Esophagus squamous epithelium (tissue), 5 donors: Measurements from ENCODE around the gene MSI1. TPM values are rescaled to one million over a fixed set of nuclear protein-coding genes. Genes with fewer than 3 reads are reported as not detected.

Experiments
- DNase-seq: peaks from one replicate; lab custom pipeline; 2025; lab: John Stamatoyannopoulos, UW
- H3K27ac ChIP-seq, 4 donors: fragments of 200-600 bp; sonication (generic); one replicate each; pipeline ENCODE4 v1.5.1; 2016 to 2019; ENCODE audit warnings: mild to moderate bottlenecking in 1 of 4
- H3K27me3 ChIP-seq, 4 donors: fragments of 200-600 bp; sonication (generic); 1 replicate in 3 of 4; 2 replicates in 1 of 4; pipeline versions ENCODE4 v1.5.1 to v1.6.0; 2017 to 2021; ENCODE audit warnings: antibody characterized with exemption in 1 of 4
- H3K36me3 ChIP-seq, 3 donors: fragments of 200-600 bp; sonication (generic); one replicate each; pipeline ENCODE4 v1.5.1; 2016 to 2019
- H3K4me1 ChIP-seq, 3 donors: fragments of 200-600 bp; sonication (generic); one replicate each; pipeline ENCODE4 v1.5.1; 2017 to 2019
- H3K4me3 ChIP-seq, 4 donors: fragments of 200-600 bp; sonication (generic); 1 replicate in 3 of 4; 2 replicates in 1 of 4; pipeline ENCODE4 v1.5.1; 2016 to 2019; ENCODE audit warnings: mild to moderate bottlenecking in 2 of 4, moderate library complexity in 1 of 4
- H3K9me3 ChIP-seq, 3 donors: fragments of 200-600 bp; sonication (generic); one replicate each; pipeline ENCODE4 v1.5.1; 2016 to 2019
- CTCF ChIP-seq, 6 experiments: fragments of 450-650 bp in 4 of 6; fragments of 200-600 bp in 2 of 6; sonication (generic) in 2 of 6; IDR thresholded peaks; one replicate each; pipeline ENCODE4 v1.5.1; 2016 to 2019; ENCODE audit warnings: antibody characterized with exemption in 6 of 6, mild to moderate bottlenecking in 4 of 6, moderate library complexity in 4 of 6
- POLR2A ChIP-seq, 4 donors: fragments of 450-650 bp; IDR thresholded peaks; one replicate each; pipeline ENCODE4 v1.6.1; 2017; ENCODE audit warnings: antibody characterized with exemption in 4 of 4, mild to moderate bottlenecking in 4 of 4, moderate library complexity in 3 of 4
- WGBS, 2 donors: methylation state at CpG; one replicate each; pipeline ENCODE4 v1.1.5; 2018; 5-methylcytosine and 5-hydroxymethylcytosine counted together
- intact Hi-C: fragments of 100-400 bp; cut with DNase I; formaldehyde crosslinking; loops from one replicate; pipeline ENCODE4 v1.15.0; 2022
- total RNA-seq, 4 donors: library from RNA; depleted of rRNA; stranded (reverse); fragments of >200 nt; gene quantifications; one replicate each; pipeline ENCODE4 v1.1.0, GENCODE V29; 2016
- donor health status: DM: yes; HTN: yes; CAD: no.

The MSI1 gene
- total RNA-seq, 4 donors from 2014 or later, result 0.09 to 0.19 TPM; not detected in 2

- Histone ChIP-seq H3K27ac (no peak overlapping the region), H3K4me3 (no peak overlapping the region), H3K36me3 (no peaks in the 10 kb centered on the region), H3K9me3 (no peaks in the 10 kb centered on the region), H3K27me3 (peaks cover 0 to 39% (median 0%) of the 10 kb centered on the region in 4 donors), H3K4me1 (peaks cover under 1 to 22% (median 9%) of the 10 kb centered on the region in 3 donors)
- WGBS, 2 donors, result 84 to 97% methylated on average over 7 to 12 of the region's 14 CpGs
- no peak for DNase-seq
- intact Hi-C loops, result no loop called here
- TF ChIP-seq POLR2A (IDR thresholded peaks at IDR 0.05) (no peak), CTCF (IDR thresholded peaks at IDR 0.05) (no peak)
Observed at GRCh38 chr12:120362516-120363273, 6.3 kb downstream of the MSI1 start.

DNA sequence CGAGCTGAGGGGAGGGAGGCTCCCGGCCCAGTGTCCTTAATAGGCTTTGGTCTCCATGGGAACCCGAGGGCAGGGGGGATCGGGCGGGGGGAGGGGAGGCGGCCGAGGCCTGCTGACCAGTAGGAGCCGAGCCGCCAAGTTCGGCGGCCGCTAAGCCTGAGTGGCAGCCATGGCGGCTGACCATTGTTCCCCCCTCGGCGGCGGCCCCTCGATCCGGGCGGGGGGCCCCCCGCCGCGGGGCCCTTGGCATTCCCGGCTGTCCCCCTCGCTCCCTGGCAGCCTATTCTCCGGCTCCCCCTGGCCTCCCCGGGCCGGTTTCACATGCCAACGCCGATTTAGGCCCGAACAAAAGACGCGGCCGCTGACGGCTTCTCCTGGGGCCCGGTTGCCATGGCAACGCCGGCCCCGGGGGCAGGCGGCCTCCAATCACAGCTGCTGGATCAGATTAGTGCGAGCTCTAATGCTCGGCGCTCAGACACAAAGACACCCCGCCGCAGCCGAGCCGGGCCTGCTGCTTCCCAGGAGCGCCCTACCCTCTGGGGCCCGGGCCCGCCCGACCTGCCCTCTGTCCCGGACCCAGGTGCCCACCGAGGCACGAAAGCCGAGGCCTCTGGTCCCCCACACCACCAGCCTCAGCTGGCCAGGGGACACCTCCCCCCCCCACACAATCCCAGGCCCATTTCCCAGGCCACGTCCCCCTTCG is 7.3 kb downstream of the MSI1 start:
- DNase-seq, result no peak
- peaks cover 0 to 19% (median 9%) of the 10 kb centered on the region in 3 donors for H3K4me1 ChIP-seq
- peak overlapping the region in 3 of 4 donors; percentile 2 to 55 (median 21) for H3K27ac ChIP-seq
- H3K27me3 ChIP-seq, result peaks cover 0 to 28% (median 0%) of the 10 kb centered on the region in 4 donors
- no peaks in the 10 kb centered on the region for H3K36me3 ChIP-seq
- H3K9me3 ChIP-seq, result no peaks in the 10 kb centered on the region
- peak overlapping the region in 3 of 4 donors; percentile 31 to 60 (median 47) for H3K4me3 ChIP-seq
- intact Hi-C loops, result no loop called here
- 0 to 5% methylated on average over 1 to 7 of the region's 56 CpGs for WGBS, 2 donors
- TF ChIP-seq CTCF (IDR thresholded peaks at IDR 0.05), result no peak
- TF ChIP-seq POLR2A (IDR thresholded peaks at IDR 0.05), result no peak

DNA sequence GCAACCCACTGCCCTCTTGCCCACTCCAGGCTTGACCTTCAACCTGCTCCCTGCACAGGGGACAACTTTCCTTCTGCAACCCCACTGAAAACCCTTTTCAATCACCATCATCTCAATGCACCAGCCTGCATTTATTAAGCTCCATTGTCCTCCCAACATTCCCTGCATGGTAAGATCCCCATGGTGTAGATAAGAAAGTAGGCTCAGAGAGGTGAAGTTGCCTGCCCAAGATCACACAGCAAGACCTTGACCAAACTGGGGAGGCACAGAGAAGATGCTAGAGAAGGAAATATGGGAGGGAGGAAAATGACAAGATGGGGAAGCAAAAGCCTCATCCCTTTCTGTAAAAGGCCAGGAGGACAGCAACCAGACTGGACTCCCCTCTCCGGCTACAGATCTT is 9.8 kb downstream of the MSI1 start:
- Histone ChIP-seq H3K4me3 (no peak overlapping the region), H3K4me1 (peaks cover 0 to 21% (median 9%) of the 10 kb centered on the region in 3 donors), H3K27ac (no peak overlapping the region), H3K9me3 (no peaks in the 10 kb centered on the region), H3K36me3 (no peaks in the 10 kb centered on the region), H3K27me3 (peaks cover 0 to 23% (median 0%) of the 10 kb centered on the region in 4 donors)
- no peak for DNase-seq
- intact Hi-C loops, result loop anchor here (5.0 kb wide), 1 partner anchor 73 kb away; no protein-coding TSS in a partner anchor
- 85 to 100% methylated on average over 1 of the region's 1 CpG for WGBS, 2 donors
- no peak for TF ChIP-seq CTCF (IDR thresholded peaks at IDR 0.05)
- no peak for TF ChIP-seq POLR2A (IDR thresholded peaks at IDR 0.05)

DNA sequence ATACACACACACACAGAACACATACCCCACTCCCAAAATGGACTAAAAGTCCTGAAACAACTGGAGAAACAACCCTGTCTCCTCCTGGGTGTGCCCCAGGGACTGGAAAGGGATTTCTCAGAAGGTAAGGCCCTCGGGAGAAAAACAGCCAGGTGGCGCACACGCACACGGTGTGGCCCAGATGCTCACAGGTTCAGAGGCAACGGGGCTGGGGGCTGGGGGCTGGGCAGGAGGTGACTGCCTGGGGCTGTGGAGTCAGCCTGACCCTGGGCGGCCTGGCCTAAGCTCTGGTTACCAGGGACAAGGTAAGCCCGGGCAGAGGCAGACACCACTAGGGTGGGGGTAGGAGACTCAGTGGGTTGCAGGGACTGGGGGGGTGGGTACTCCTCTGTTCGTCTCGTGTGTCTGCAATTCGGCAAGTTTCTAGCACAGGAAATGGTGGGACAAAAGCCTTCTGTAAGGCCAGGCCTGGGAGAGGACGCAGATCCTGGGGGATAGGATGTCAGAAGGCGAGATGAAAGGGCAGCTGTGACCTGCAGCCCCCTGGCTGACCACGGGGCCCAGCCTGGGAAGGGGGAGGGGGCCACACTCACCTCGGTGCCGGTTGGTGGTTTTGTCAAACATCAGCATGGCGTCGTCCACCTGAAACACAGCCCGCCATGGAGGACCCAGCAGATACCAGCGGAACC is 10.4 kb downstream of the MSI1 start:
- DNase-seq, result no peak
- Histone ChIP-seq H3K36me3 (no peaks in the 10 kb centered on the region), H3K27ac (no peak overlapping the region), H3K9me3 (no peaks in the 10 kb centered on the region), H3K4me3 (no peak overlapping the region), H3K27me3 (peaks cover 0 to 23% (median 0%) of the 10 kb centered on the region in 4 donors), H3K4me1 (peaks cover 0 to 21% (median 9%) of the 10 kb centered on the region in 3 donors)
- 65 to 76% methylated on average over 12 of the region's 19 CpGs for WGBS, 2 donors
- intact Hi-C loops, result loop anchor here (5.0 kb wide), 1 partner anchor 74 kb away; no protein-coding TSS in a partner anchor
- TF ChIP-seq POLR2A (IDR thresholded peaks at IDR 0.05), result no peak
- peak in 1 of 6 experiments; percentile 11 for TF ChIP-seq CTCF (IDR thresholded peaks at IDR 0.05)
